ENCODE data around the gene NSD2. TPM values are rescaled to one million over a fixed set of nuclear protein-coding genes. Genes with fewer than 3 reads are reported as not detected.

Gene NSD2
- total RNA-seq, 1 donor from 2014 or later: 202 TPM

DNA sequence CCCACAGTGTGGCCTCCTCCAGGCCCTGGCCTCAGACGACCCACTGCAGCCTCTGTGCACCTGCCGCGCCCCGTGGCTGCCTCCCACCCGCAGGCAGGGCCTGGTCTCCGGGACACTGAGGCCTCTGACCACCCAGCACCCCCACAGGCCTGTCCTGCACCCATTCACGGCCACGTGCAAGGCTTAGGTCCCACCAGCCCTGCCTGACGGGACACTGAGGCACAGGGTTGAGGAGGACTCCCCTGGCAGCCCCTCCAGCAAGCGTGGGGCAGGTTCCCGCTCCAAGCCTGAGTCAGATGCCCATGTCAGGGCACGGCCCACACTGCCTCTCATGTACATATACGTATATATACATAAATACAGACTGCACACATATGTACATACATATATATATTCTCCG is 114.1 kb downstream of the NSD2 start:
- DNase-seq (ENCODE audit: low spot score): no peak
- H3K27me3 Mint-ChIP-seq (ENCODE audit: insufficient read depth): no peaks in the 10 kb centered on the region
- H3K36me3 Mint-ChIP-seq (ENCODE audit: low read depth): peaks cover 25% of the 10 kb centered on the region
- H3K4me1 Mint-ChIP-seq (ENCODE audit: low read depth): no peaks in the 10 kb centered on the region
- H3K4me3 Mint-ChIP-seq: no peak overlapping the region
- intact Hi-C loops (cut with micrococcal nuclease): no loop called here
- H3K9me3 Mint-ChIP-seq: no peaks in the 10 kb centered on the region
- no peak overlapping the region for H3K27ac Mint-ChIP-seq

DNA sequence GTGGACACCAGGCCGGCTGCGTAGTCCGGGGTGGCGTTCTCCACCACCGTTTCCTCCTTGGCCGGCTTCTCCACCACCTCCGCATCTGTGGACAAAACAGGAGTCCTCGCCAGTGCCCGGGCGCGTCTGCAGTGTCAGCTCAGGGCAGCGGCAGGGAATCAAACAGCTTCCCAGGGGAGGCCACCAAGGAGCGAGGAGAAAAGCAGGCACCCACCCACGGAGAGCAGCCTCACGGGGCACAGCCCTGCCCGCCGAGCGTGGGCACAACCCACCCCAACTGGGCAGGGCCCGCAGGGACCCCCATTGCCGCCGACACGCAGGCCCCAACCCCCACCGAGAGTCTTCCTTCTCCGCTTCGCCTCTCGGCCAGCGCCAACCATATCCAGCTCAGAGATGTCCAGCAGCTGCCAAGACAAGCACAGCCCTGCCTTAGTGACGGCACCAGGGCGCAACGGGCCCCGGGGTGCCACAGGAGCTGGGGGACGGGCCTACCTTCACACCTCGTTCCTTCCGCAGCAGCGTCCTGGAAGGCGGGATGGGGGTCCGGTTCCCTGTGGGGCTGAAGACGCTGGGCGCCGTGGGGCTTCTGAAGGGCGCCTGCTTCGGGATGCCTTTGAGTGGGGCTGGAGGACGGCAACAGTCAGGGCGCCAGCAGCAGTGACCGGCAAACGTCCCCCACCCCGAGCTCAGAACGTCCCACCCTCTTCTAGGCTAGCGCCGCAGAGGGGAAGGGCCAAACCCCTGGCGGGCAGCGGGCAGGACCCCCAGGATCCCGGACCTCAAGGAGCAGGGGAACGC is 114.8 kb downstream of the NSD2 start:
- H3K4me3 Mint-ChIP-seq: no peak overlapping the region

DNA sequence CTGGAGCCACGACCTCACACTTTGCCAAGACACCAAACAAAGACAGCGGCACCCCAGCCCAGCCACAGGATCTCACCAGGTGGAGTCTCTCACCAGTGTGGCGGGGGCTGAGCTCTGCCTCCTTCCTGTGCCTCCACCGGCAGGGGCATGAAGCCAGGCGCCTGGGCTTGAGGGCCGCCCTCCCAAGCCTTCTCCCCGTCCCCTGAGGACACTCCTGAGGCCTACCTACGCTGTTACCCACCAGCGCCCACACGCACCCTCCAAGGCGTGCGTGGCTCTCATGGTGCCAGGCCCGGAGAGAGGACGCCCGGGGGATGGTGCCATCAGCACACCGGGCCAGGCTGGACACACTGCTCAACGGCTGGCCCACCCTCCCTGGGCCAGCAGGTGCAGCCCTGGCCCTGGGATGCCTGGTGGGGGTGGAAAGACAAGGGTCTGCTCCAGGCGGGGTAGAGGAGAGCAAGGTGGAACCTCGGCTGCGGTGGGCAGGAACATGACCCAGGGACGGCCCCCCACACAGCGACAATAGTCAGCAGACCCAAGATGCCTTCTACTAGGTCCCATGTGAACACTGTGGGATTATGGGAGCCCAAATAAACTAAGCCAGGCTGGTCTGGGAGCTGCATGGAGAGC is 115.5 kb downstream of the NSD2 start:
- H3K4me3 Mint-ChIP-seq: no peak overlapping the region
- no peaks in the 10 kb centered on the region for H3K27me3 Mint-ChIP-seq (ENCODE audit: insufficient read depth)
- intact Hi-C loops (cut with micrococcal nuclease): no loop called here

More for the DNA sequence above, 114.8 kb downstream of the NSD2 start:
- no peak for DNase-seq (ENCODE audit: low spot score)
- intact Hi-C loops (cut with micrococcal nuclease): no loop called here
- H3K27me3 Mint-ChIP-seq (ENCODE audit: insufficient read depth): no peaks in the 10 kb centered on the region
- H3K27ac Mint-ChIP-seq: no peak overlapping the region
- H3K4me1 Mint-ChIP-seq (ENCODE audit: low read depth): no peaks in the 10 kb centered on the region
- peaks cover 23% of the 10 kb centered on the region for H3K36me3 Mint-ChIP-seq (ENCODE audit: low read depth)
- no peaks in the 10 kb centered on the region for H3K9me3 Mint-ChIP-seq

DNA sequence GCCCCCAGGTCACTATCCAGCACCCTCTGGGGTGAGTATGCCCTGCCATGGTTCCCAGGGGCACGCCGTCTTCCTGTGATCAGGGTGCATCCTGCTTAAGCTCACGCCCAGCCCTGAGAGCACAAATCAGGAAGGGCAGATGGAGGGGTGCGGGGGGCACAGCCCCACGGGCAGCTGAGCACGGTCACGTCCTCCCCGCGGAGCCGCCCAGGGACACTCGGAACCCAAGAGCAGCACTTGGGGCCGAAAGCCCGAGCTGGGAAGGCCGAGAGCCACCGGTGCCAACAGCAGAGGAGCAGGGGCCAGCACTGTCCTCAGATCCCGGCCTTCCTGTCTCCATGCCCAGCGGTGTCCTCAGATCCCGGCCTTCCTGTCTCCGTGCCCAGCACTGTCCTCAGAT is 116.1 kb downstream of the NSD2 start:
- Mint-ChIP-seq H3K4me3 (no peak overlapping the region), H3K36me3 (ENCODE audit: low read depth) (peaks cover 15% of the 10 kb centered on the region), H3K27me3 (ENCODE audit: insufficient read depth) (no peaks in the 10 kb centered on the region), H3K4me1 (ENCODE audit: low read depth) (no peaks in the 10 kb centered on the region), H3K9me3 (no peaks in the 10 kb centered on the region), H3K27ac (no peak overlapping the region)
- intact Hi-C loops (cut with micrococcal nuclease): no loop called here
- DNase-seq (ENCODE audit: low spot score): no peak

More for the DNA sequence above, 115.5 kb downstream of the NSD2 start:
- H3K4me1 Mint-ChIP-seq (ENCODE audit: low read depth): no peaks in the 10 kb centered on the region
- peaks cover 18% of the 10 kb centered on the region for H3K36me3 Mint-ChIP-seq (ENCODE audit: low read depth)
- H3K9me3 Mint-ChIP-seq: no peaks in the 10 kb centered on the region
- no peak overlapping the region for H3K27ac Mint-ChIP-seq
- DNase-seq (ENCODE audit: low spot score): no peak

GRCh38 chr4:1987721-1988326 is 116.6 kb downstream of the NSD2 start:
- H3K9me3 Mint-ChIP-seq: no peaks in the 10 kb centered on the region
- H3K4me3 Mint-ChIP-seq: no peak overlapping the region
- no peak for DNase-seq (ENCODE audit: low spot score)
- no peak overlapping the region for H3K27ac Mint-ChIP-seq
- H3K4me1 Mint-ChIP-seq (ENCODE audit: low read depth): no peaks in the 10 kb centered on the region
- intact Hi-C loops (cut with micrococcal nuclease): loop anchor here (1.0 kb wide), 1 partner anchor 8 kb away; no protein-coding TSS in a partner anchor
- peaks cover 11% of the 10 kb centered on the region for H3K36me3 Mint-ChIP-seq (ENCODE audit: low read depth)
- H3K27me3 Mint-ChIP-seq (ENCODE audit: insufficient read depth): no peaks in the 10 kb centered on the region

DNA sequence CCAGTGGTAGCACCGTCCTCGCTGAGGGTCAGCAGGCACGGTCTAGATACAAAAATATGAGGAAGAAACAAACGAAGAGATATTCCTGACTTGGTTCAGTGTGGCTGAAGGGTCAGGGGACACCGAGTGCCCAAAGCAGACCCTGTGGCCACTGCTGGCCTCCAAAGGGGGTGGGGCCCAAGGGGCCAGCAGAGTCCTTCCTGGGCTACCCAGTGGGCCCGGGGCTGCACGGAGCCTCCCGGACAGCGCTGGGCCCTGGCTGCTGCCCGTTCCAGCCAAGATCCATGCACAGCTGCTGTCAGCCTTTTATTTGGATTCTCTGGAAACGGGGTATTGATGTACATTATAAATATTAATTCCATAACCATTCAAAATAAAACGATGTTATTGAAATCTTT is 117.1 kb downstream of the NSD2 start:
- H3K27me3 Mint-ChIP-seq (ENCODE audit: insufficient read depth): no peaks in the 10 kb centered on the region
- H3K9me3 Mint-ChIP-seq: no peaks in the 10 kb centered on the region
- no peak for DNase-seq (ENCODE audit: low spot score)
- no peak overlapping the region for H3K27ac Mint-ChIP-seq
- H3K4me1 Mint-ChIP-seq (ENCODE audit: low read depth): no peaks in the 10 kb centered on the region
- peaks cover 10% of the 10 kb centered on the region for H3K36me3 Mint-ChIP-seq (ENCODE audit: low read depth)
- no peak overlapping the region for H3K4me3 Mint-ChIP-seq
- intact Hi-C loops (cut with micrococcal nuclease): loop anchor here (1.0 kb wide), 1 partner anchor 8 kb away; no protein-coding TSS in a partner anchor

GRCh38 chr4:1989533-1990347 is 118.5 kb downstream of the NSD2 start:
- no peak overlapping the region for H3K27ac Mint-ChIP-seq
- H3K4me3 Mint-ChIP-seq: no peak overlapping the region
- intact Hi-C loops (cut with micrococcal nuclease): no loop called here
- no peaks in the 10 kb centered on the region for H3K4me1 Mint-ChIP-seq (ENCODE audit: low read depth)
- DNase-seq (ENCODE audit: low spot score): no peak
- H3K27me3 Mint-ChIP-seq (ENCODE audit: insufficient read depth): no peaks in the 10 kb centered on the region
- peaks cover 12% of the 10 kb centered on the region for H3K36me3 Mint-ChIP-seq (ENCODE audit: low read depth)
- H3K9me3 Mint-ChIP-seq: no peaks in the 10 kb centered on the region

DNA sequence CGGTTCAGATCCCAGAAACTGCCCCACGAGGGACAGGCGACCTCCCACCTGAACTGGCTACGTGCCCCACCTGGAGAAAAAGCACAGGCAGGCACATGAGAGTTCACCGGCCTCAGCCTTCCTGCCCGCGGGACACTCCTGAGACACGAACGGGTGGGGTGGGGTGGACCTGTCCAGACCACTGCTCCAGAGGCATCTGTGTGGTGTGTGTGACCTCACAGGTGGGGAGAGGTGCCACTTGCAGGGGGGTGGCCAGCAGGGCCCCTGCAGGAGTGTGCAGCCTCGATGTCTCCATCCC is 119.1 kb downstream of the NSD2 start:
- H3K9me3 Mint-ChIP-seq: no peaks in the 10 kb centered on the region
- intact Hi-C loops (cut with micrococcal nuclease): no loop called here
- peaks cover 16% of the 10 kb centered on the region for H3K36me3 Mint-ChIP-seq (ENCODE audit: low read depth)
- no peaks in the 10 kb centered on the region for H3K27me3 Mint-ChIP-seq (ENCODE audit: insufficient read depth)
- no peaks in the 10 kb centered on the region for H3K4me1 Mint-ChIP-seq (ENCODE audit: low read depth)
- H3K4me3 Mint-ChIP-seq: no peak overlapping the region
- no peak for DNase-seq (ENCODE audit: low spot score)
- no peak overlapping the region for H3K27ac Mint-ChIP-seq

- no peaks in the 10 kb centered on the region for H3K27me3 Mint-ChIP-seq (ENCODE audit: insufficient read depth)
- intact Hi-C loops (cut with micrococcal nuclease): no loop called here
- peaks cover 3% of the 10 kb centered on the region for H3K9me3 Mint-ChIP-seq
- DNase-seq (ENCODE audit: low spot score): no peak
- H3K27ac Mint-ChIP-seq: no peak overlapping the region
- peaks cover 19% of the 10 kb centered on the region for H3K36me3 Mint-ChIP-seq (ENCODE audit: low read depth)
- no peak overlapping the region for H3K4me3 Mint-ChIP-seq
- no peaks in the 10 kb centered on the region for H3K4me1 Mint-ChIP-seq (ENCODE audit: low read depth)
These were observed 119.5 kb downstream of the NSD2 start for GRCh38 chr4:1990676-1991075.

- Mint-ChIP-seq H3K4me3 (no peak overlapping the region), H3K27me3 (ENCODE audit: insufficient read depth) (no peaks in the 10 kb centered on the region), H3K9me3 (peaks cover 7% of the 10 kb centered on the region), H3K4me1 (ENCODE audit: low read depth) (peaks cover 3% of the 10 kb centered on the region), H3K27ac (no peak overlapping the region), H3K36me3 (ENCODE audit: low read depth) (peaks cover 23% of the 10 kb centered on the region)
- intact Hi-C loops (cut with micrococcal nuclease): no loop called here
- no peak for DNase-seq (ENCODE audit: low spot score)
These were observed 119.9 kb downstream of the NSD2 start for GRCh38 chr4:1991087-1991486.

DNA sequence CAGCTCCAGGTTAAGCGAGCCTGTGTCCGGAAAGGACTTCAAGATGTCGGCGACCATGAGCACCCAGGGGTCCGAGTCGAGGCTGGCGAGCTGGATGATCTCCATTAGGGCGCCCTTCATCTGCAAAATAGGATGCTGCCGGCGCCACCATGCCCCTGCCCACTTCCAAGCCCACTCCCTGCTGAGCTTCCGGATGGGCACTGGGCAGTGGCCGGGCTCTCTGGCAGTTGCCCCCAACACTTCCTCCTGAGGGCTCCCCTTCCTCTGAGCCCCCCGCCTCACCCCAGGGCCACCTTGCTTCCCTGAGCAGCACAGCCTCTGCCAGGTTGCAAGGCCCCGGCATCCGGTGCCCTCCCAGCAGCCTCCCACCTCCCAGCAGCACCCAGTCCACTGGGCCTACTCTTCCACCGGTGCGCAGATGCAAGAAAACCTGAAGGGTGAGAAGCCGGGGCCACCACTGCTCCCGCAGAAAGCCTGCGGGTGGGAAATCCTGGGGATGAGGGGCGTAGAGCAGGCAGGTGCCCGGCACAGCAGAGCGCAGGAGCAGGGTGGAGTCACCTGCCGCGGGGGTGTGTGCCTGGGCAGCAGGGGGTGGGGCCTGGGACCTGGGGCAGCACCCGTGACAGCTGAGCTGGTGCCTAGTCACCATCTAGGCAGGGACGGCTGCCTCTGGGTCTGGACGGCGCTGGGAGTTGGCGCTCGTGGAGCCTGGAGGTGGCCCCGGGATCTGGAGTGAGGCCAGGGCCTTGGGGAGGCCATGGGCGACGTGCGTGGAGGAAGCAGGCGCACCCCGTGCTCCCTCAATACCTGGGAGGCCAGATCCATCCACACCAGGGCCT is 120.6 kb downstream of the NSD2 start:
- Mint-ChIP-seq H3K27me3 (ENCODE audit: insufficient read depth) (no peaks in the 10 kb centered on the region), H3K27ac (no peak overlapping the region), H3K4me3 (no peak overlapping the region), H3K9me3 (peaks cover 12% of the 10 kb centered on the region), H3K36me3 (ENCODE audit: low read depth) (peaks cover 30% of the 10 kb centered on the region), H3K4me1 (ENCODE audit: low read depth) (peaks cover 8% of the 10 kb centered on the region)
- intact Hi-C loops (cut with micrococcal nuclease): no loop called here
- no peak for DNase-seq (ENCODE audit: low spot score)

DNA sequence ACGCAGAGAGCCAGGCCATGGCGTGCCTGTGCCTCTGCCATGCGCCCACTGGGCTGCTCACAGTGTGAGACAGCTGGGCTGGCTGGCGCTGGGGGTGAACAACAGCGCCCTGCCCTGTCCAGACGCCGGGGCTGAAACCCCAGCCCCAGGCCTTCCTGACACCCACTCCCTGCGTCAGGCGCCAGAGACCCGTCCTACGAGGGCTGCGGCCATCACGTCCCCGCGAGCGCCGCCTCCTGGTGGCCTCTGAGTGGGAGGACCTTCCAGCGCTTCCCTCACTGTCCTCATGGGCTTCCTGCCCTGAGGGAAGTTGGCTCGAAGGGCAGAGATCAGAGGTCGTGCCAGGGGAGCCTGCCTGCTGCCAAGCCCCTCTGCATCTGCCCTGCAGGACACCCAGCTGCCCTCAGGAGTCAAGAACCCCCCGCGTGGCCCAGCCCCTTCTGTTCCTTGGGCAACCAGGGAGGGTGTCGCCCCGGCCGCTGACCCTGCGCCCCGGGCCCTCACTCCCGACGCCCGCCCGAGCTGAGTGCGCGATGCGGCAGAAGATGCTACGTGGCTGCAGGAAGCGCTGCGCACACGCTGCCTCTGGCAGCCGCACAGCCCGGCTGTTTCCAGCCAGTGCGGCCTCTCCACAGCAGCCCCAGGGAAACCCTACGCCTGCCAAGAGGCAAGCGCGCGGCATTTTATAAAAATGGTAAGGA is 121.4 kb downstream of the NSD2 start:
- Mint-ChIP-seq H3K4me1 (ENCODE audit: low read depth) (peaks cover 12% of the 10 kb centered on the region), H3K9me3 (peaks cover 20% of the 10 kb centered on the region), H3K36me3 (ENCODE audit: low read depth) (peaks cover 37% of the 10 kb centered on the region), H3K4me3 (no peak overlapping the region), H3K27ac (no peak overlapping the region), H3K27me3 (ENCODE audit: insufficient read depth) (no peaks in the 10 kb centered on the region)
- intact Hi-C loops (cut with micrococcal nuclease): no loop called here
- no peak for DNase-seq (ENCODE audit: low spot score)
